ENCODE measurements around the gene EBLN2. TPM values are rescaled to one million over a fixed set of nuclear protein-coding genes. Genes with fewer than 3 reads are reported as not detected.

The EBLN2 gene
- total RNA-seq, 1 experiment from 2014 or later = 6.9 TPM

DNA sequence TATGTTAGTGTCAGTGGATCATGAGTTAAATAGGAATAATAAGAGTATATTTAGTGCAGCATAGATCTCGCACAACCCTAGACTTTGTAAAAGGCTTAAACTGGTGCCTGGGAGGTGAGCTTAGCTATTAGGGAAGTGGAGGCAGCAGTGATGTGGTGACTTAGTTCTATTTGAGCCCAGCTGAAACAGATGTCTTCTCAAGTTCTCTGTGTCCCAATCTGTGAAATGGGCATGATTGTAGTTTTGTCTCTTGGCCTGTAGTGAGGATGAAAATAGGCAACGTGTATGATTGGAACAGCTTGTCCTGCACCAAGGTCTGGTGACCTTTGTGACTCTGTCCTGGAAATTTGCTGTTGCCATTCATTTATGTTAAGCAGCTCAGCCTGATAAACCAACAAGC is 34.7 kb downstream of the EBLN2 start:
- Mint-ChIP-seq H3K27me3 (ENCODE audit: insufficient read depth, unreplicated experiment) (no peaks in the 10 kb centered on the region), H3K36me3 (ENCODE audit: insufficient read depth, unreplicated experiment) (no peaks in the 10 kb centered on the region), H3K4me1 (ENCODE audit: low read depth, unreplicated experiment) (peaks cover 12% of the 10 kb centered on the region), H3K9me3 (ENCODE audit: unreplicated experiment) (no peaks in the 10 kb centered on the region), H3K4me3 (ENCODE audit: unreplicated experiment) (no peak overlapping the region), H3K27ac (ENCODE audit: unreplicated experiment) (no peak overlapping the region)
- Histone ChIP-seq H3K9me3 (no peaks in the 10 kb centered on the region), H3K4me1 (peaks cover under 1% of the 10 kb centered on the region), H3K27me3 (replicated peaks; ENCODE audit: control insufficient read depth, insufficient read depth, low read length) (no peaks in the 10 kb centered on the region), H3K36me3 (ENCODE audit: control insufficient read depth, insufficient read depth, low read length) (no peaks in the 10 kb centered on the region), H3K4me3 (ENCODE audit: low read depth, low read length) (no peak overlapping the region)
- ChIA-PET CTCF (no interaction called here), POLR2A (interaction anchor here (0.5 kb wide), 1 partner anchor 357 kb away, joined by 8 read pairs; no protein-coding TSS in a partner anchor)
- intact Hi-C loops (cut with micrococcal nuclease; ENCODE audit: unreplicated experiment) = no loop called here
- no peak for DNase-seq
- no TSS peak for BruUV-seq (replicated peaks)
- TF ChIP-seq CTCF (IDR thresholded peaks at IDR 0.05; ENCODE audit: insufficient read depth in 1 of 2, low read depth in 1 of 2, low read length in 1 of 2, severe bottlenecking in 1 of 2, unreplicated experiment in 1 of 2) = no peak

GRCh38 chr3:73098026-73098425 is 36.6 kb downstream of the EBLN2 start:
- intact Hi-C loops (cut with micrococcal nuclease; ENCODE audit: unreplicated experiment) = no loop called here
- ChIA-PET POLR2A (no interaction called here), CTCF (interaction anchor here (0.6 kb wide), 1 partner anchor 374 kb away, joined by 3 read pairs; no protein-coding TSS in a partner anchor)
- H3K9me3 Mint-ChIP-seq (ENCODE audit: unreplicated experiment) = no peaks in the 10 kb centered on the region
- H3K27ac Mint-ChIP-seq (ENCODE audit: unreplicated experiment) = no peak overlapping the region
- H3K4me3 ChIP-seq (ENCODE audit: low read depth, low read length) = no peak overlapping the region
- H3K36me3 ChIP-seq (ENCODE audit: control insufficient read depth, insufficient read depth, low read length) = no peaks in the 10 kb centered on the region
- no peaks in the 10 kb centered on the region for H3K27me3 Mint-ChIP-seq (ENCODE audit: insufficient read depth, unreplicated experiment)
- peaks cover 29% of the 10 kb centered on the region for H3K4me1 Mint-ChIP-seq (ENCODE audit: low read depth, unreplicated experiment)
- H3K9me3 ChIP-seq = no peaks in the 10 kb centered on the region
- no peak for DNase-seq
- TF ChIP-seq CTCF (IDR thresholded peaks at IDR 0.05; ENCODE audit: insufficient read depth in 1 of 2, low read depth in 1 of 2, low read length in 1 of 2, severe bottlenecking in 1 of 2, unreplicated experiment in 1 of 2) = no peak
- H3K27me3 ChIP-seq (replicated peaks; ENCODE audit: control insufficient read depth, insufficient read depth, low read length) = no peaks in the 10 kb centered on the region
- BruUV-seq (replicated peaks) = no TSS peak
- H3K36me3 Mint-ChIP-seq (ENCODE audit: insufficient read depth, unreplicated experiment) = peaks cover 8% of the 10 kb centered on the region
- no peak overlapping the region for H3K4me3 Mint-ChIP-seq (ENCODE audit: unreplicated experiment)
- H3K4me1 ChIP-seq = peaks cover 11% of the 10 kb centered on the region

GRCh38 chr3:73098873-73099272 is 37.4 kb downstream of the EBLN2 start:
- CTCF ChIA-PET = interaction anchor here (0.6 kb wide), 1 partner anchor 375 kb away, joined by 3 read pairs; no protein-coding TSS in a partner anchor
- Mint-ChIP-seq H3K36me3 (ENCODE audit: insufficient read depth, unreplicated experiment) (peaks cover 8% of the 10 kb centered on the region), H3K27ac (ENCODE audit: unreplicated experiment) (no peak overlapping the region), H3K27me3 (ENCODE audit: insufficient read depth, unreplicated experiment) (no peaks in the 10 kb centered on the region), H3K4me1 (ENCODE audit: low read depth, unreplicated experiment) (peaks cover 29% of the 10 kb centered on the region), H3K4me3 (ENCODE audit: unreplicated experiment) (no peak overlapping the region), H3K9me3 (ENCODE audit: unreplicated experiment) (no peaks in the 10 kb centered on the region)
- H3K4me3 ChIP-seq (ENCODE audit: low read depth, low read length) = no peak overlapping the region
- POLR2A ChIA-PET = no interaction called here
- no TSS peak for BruUV-seq (replicated peaks)
- no peak for DNase-seq
- intact Hi-C loops (cut with micrococcal nuclease; ENCODE audit: unreplicated experiment) = no loop called here
- H3K27me3 ChIP-seq (replicated peaks; ENCODE audit: control insufficient read depth, insufficient read depth, low read length) = no peaks in the 10 kb centered on the region
- TF ChIP-seq CTCF (IDR thresholded peaks at IDR 0.05; ENCODE audit: insufficient read depth in 1 of 2, low read depth in 1 of 2, low read length in 1 of 2, severe bottlenecking in 1 of 2, unreplicated experiment in 1 of 2) = no peak
- H3K4me1 ChIP-seq = peaks cover 11% of the 10 kb centered on the region
- no peaks in the 10 kb centered on the region for H3K36me3 ChIP-seq (ENCODE audit: control insufficient read depth, insufficient read depth, low read length)
- no peaks in the 10 kb centered on the region for H3K9me3 ChIP-seq

Measured in Caco-2 (cell line).